GM21576 (cell line): ENCODE data around the gene RTN4.

ENCODE experiments used
- ATAC-seq: cut with Tn5 transposase; IDR thresholded peaks from one replicate; pipeline ENCODE4 v1.9.1; 2021; ENCODE audit warnings: mild to moderate bottlenecking, moderate library complexity; ENCODE audit not compliant: unreplicated experiment

The RTN4 gene

GRCh38 chr2:54931473-54931872 is 118.8 kb downstream of the RTN4 start:
- no peak for ATAC-seq

GRCh38 chr2:54928719-54929118 is 121.5 kb downstream of the RTN4 start:
- no peak for ATAC-seq

- no peak for ATAC-seq
Observed at GRCh38 chr2:54927751-54928615, 122.3 kb downstream of the RTN4 start.

- ATAC-seq, result no peak
Observed at GRCh38 chr2:54927085-54927750, 123.0 kb downstream of the RTN4 start.

- no peak for ATAC-seq
Observed at GRCh38 chr2:54925022-54925421, 125.2 kb downstream of the RTN4 start.

- ATAC-seq, result no peak
Observed at GRCh38 chr2:54924121-54924520, 126.1 kb downstream of the RTN4 start.
